Kidney epithelial cell (primary cell): ENCODE results near the gene TIMM23. TPM values are rescaled to one million over a fixed set of nuclear protein-coding genes. Genes with fewer than 3 reads are reported as not detected.
A peak's percentile ranks its signal among the peaks of the same experiment; 100 is the strongest.

Source experiments
- DNase-seq: peaks from one replicate; pipeline ENCODE4 v3.0.0-alpha.2; 2010; ENCODE audit warnings: low read depth
- H3K27me3 ChIP-seq: 2 replicates; pipeline ENCODE4 v1.6.0; 2011; ENCODE audit warnings: low read length; ENCODE audit not compliant: control insufficient read depth, insufficient read depth
- H3K36me3 ChIP-seq: 2 replicates; pipeline ENCODE4 v1.5.1; 2011; ENCODE audit warnings: low read length; ENCODE audit not compliant: control insufficient read depth, insufficient read depth
- H3K4me3 ChIP-seq: 2 replicates; pipeline ENCODE4 v1.5.1; 2011; ENCODE audit warnings: low read depth, mild to moderate bottlenecking, control low read depth, low read length
- total RNA-seq: library from RNA; depleted of rRNA; stranded (reverse); fragments of >200 nt; gene quantifications from 2 replicates; pipeline ENCODE4 v1.2.3, GENCODE V29; 2015
- TF ChIP-seq, protein P1 (sequence below): IDR thresholded peaks from 2 replicates; pipeline ENCODE4 v1.5.1; 2011; ENCODE audit warnings: mild to moderate bottlenecking, moderate library complexity, low read length, control low read depth, inconsistent platforms; ENCODE audit not compliant: insufficient read depth, poor library complexity, severe bottlenecking

The TIMM23 gene
- total RNA-seq, 1 donor from 2014 or later: 96.9 TPM

DNA sequence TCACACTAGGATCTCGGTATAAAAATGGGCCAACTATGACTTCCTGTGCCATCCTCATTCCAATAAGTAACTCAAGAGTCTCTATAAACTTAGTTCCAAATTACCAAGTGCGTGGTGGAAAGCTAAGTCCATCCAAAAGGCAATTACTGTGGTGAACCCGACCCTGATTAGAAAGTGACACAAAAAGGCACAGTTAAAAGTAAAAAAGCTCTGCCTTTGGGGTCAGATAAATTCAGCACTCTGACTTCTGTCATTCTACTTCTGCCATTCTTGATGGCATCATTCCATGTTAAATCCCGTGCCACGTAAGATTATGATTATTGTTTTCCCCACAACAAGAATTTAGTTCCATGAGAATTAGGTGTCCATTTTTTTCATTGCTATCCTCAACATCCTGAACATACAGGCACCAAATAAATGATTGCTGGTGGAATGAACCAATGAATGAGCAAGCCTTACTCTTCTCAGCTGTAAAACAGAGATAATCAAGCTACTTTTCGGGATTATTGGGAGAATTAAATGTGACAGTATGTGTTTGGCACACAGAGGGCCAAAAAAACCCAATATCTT lies 57.3 kb downstream of the TIMM23 start:
- no peak for DNase-seq
- TF ChIP-seq, protein P1, sequence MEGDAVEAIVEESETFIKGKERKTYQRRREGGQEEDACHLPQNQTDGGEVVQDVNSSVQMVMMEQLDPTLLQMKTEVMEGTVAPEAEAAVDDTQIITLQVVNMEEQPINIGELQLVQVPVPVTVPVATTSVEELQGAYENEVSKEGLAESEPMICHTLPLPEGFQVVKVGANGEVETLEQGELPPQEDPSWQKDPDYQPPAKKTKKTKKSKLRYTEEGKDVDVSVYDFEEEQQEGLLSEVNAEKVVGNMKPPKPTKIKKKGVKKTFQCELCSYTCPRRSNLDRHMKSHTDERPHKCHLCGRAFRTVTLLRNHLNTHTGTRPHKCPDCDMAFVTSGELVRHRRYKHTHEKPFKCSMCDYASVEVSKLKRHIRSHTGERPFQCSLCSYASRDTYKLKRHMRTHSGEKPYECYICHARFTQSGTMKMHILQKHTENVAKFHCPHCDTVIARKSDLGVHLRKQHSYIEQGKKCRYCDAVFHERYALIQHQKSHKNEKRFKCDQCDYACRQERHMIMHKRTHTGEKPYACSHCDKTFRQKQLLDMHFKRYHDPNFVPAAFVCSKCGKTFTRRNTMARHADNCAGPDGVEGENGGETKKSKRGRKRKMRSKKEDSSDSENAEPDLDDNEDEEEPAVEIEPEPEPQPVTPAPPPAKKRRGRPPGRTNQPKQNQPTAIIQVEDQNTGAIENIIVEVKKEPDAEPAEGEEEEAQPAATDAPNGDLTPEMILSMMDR: no peak
- Histone ChIP-seq H3K27me3 (no peaks in the 10 kb centered on the region), H3K4me3 (peak overlapping the region; percentile 69), H3K36me3 (no peaks in the 10 kb centered on the region)

DNA sequence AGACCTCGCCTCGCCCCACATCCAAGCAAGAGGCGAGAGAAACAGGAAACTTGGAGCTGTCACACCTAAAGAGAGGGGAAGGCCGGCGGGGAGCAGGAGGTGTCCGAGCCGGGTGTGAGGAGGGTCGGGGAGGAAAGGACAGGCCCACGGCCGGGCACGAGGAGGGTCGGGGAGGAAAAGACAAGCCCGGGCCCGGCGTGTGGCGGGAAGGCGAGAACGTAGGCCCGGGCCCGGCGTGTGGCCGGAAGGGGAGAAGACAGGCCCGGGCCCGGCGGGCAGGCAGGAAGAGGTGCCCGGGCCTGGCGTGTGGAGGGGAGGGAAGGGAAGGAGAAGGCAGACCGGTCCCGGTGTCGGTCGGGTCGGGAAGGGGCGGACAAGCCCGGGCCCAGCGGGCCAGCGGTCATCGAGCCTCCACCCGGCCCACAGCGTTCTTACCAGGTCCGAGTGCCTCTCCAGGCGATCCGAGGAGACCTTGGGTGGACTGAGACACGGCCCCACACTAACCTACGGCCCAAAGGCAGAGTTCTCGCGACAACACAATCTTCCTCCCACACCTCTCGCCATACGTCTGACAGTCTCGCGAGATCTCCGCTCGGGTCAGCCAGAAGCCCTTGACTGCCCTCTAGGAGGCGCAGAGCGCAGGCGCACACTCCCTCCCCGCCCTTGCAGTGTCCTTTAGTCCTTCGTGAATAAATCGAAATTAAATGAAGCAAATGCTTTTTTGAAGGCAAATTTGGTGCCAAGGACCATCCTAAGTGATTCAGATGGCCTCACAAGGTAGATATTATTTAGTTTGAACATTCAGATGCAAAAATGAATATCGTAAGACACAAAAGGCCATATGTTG lies 58.0 kb downstream of the TIMM23 start, which contains the start of gene NCOA4:
NCOA4 (minus strand) TSS at position 533 of the 847 bp plus-strand sequence. CDS start 13,943 bp downstream, outside the sequence.
- H3K4me3 ChIP-seq: peak within 1 kb of the TSS; percentile 69
- TF ChIP-seq, protein P1: peak; percentile 81
- peak; percentile 90 for DNase-seq
- H3K36me3 ChIP-seq: no peaks in the 10 kb centered on the region
- no peaks in the 10 kb centered on the region for H3K27me3 ChIP-seq

DNA sequence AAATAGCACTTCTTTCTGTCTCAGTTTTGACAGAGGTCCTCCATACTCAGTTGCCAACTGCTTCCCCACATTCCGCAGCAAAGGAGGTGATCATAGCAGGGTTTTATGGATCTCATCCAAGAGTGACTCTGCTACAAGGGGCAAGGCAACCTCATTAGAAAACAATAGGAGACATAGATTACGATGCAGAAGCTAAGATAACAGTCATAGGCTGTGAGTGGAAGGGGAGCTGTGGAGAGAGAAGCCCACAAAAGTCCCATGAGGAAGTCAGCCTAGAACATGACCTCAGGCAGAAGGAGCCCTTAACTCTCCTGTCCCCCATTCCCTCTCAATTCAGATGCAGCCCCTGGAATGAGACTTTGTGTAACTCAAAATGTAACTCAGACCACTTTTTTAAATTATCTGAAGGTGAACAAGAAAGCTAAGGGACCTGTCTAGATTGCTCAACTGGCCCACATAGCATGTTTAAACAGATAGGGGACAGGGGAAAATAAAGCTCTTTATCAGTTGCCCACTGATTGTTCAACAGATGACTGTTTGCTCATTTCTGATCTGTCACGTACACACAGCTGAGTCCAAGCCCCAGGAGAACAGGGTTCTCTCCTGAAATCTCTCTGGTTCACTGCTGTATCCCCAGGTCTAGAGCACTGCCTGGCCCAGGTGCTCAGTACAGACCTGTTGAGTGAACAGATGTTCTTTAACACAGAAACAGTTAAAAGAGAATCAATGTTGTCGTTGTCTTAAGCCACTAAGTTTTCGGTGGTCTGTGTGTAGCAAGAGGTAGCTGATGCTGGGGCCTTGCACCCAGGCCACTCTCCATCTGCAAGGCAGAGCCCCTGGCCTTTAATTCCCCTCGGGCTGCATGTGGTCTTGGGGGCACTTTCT lies 59.6 kb downstream of the TIMM23 start:
- Histone ChIP-seq H3K36me3 (no peaks in the 10 kb centered on the region), H3K27me3 (no peaks in the 10 kb centered on the region), H3K4me3 (no peak overlapping the region)
- TF ChIP-seq, protein P1: no peak
- no peak for DNase-seq

DNA sequence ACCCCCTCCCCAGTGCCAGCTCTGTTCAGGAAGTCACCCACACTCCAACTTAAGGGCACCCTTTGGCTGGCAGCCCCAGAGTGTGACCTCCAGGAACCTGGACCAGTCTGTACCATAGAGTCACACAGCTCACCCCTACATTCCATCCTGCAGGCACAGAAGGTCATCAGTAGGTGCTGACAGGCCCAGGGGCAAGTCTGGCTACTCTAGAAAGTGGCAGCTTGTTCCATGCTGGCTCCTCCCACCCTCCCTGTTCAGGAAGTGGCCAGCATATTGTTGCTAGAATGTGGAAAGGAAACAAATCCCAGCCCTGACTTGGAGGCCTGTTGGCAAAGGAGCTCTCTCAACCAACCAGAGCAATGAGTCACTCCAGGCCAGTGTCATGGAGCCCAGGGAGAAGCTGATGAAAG lies 61.3 kb downstream of the TIMM23 start:
- TF ChIP-seq, protein P1: no peak
- peak; percentile 61 for DNase-seq
- Histone ChIP-seq H3K4me3 (no peak overlapping the region), H3K36me3 (no peaks in the 10 kb centered on the region), H3K27me3 (no peaks in the 10 kb centered on the region)

DNA sequence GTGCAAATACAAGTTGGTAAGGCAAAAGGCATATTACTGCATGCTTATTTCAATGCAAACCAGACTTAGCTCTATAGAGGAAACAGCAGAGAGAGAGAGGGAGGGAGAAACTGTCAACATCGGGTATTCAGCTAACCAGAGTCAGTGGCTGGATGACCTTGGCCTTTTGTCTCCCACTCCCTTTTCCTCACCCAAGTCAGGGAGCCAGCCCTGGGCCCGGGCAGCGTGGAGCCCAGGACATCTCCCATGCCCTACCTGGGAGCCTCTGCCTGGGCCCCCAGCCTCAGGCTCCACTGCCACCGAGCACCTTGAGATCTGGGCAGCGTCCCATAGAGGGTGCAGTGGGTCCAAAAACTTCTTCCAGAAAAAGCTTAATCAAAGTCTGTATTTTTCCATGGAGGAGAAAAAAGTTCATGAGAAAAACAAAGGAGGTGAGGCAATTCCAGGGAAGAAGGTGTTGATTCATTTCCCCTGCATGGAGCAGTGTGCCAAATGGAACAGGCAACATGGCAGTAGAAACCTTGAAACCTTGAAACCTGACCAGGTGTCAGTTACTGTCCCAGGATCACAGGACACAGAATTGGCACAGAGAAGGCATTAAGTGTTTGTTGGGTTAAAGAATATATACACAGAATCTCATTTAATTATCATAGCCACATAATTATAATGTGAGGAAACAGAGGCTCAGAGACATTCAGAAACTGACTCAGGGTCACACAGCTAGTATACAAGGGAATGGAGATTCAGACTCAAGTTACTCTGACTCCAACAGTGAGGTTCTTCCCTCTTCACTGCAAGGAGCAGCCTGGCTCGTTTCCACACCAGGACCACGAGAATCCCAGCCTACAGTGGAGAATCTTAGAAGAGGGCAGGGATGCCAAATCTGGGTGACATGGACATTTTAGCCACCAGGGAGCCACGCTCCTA lies 63.9 kb downstream of the TIMM23 start:
- TF ChIP-seq, protein P1: no peak
- DNase-seq: no peak
- Histone ChIP-seq H3K4me3 (no peak overlapping the region), H3K27me3 (no peaks in the 10 kb centered on the region), H3K36me3 (no peaks in the 10 kb centered on the region)
